Right lobe of liver (tissue), 6 donors: Measurements from ENCODE around the gene TYMS. TPM values are rescaled to one million over a fixed set of nuclear protein-coding genes. Genes with fewer than 3 reads are reported as not detected.

Experiments
- ATAC-seq, 4 donors: fragments of 200-7000 bp; cut with Tn5 transposase; one replicate each; pipeline ENCODE4 v1.9.1; 2020; ENCODE audit warnings: mild to moderate bottlenecking in 4 of 4, moderate library complexity in 4 of 4
- DNase-seq, 3 donors: peaks; one replicate each; pipeline ENCODE4 v3.0.0-alpha.2; 2020
- H3K27ac ChIP-seq, 3 donors: fragments of 200-600 bp; one replicate each; pipeline ENCODE4 v1.8.0; 2022
- H3K27me3 ChIP-seq, 2 donors: fragments of 200-600 bp; one replicate each; pipeline ENCODE4 v1.8.0; 2022
- H3K36me3 ChIP-seq, 4 donors: fragments of 200-600 bp; sonication (generic) in 1 of 4; one replicate each; pipeline versions ENCODE4 v1.5.1 to v1.8.0; 2017 to 2022; ENCODE audit warnings: control low read depth in 1 of 4
- H3K4me1 ChIP-seq, 4 donors: fragments of 200-600 bp; sonication (generic) in 1 of 4; one replicate each; pipeline versions ENCODE4 v1.5.1 to v1.8.0; 2017 to 2022; ENCODE audit warnings: control low read depth in 1 of 4
- H3K4me3 ChIP-seq, 3 donors: fragments of 200-600 bp; one replicate each; pipeline ENCODE4 v1.8.0; 2022
- H3K9me3 ChIP-seq, 4 donors: fragments of 200-600 bp; sonication (generic) in 1 of 4; one replicate each; pipeline versions ENCODE4 v1.5.1 to v1.8.0; 2017 to 2022; ENCODE audit warnings: control low read depth in 1 of 4
- CTCF ChIP-seq, 4 donors: fragments of 200-600 bp in 3 of 4; fragments of 450-650 bp in 1 of 4; IDR thresholded peaks; one replicate each; pipeline versions ENCODE4 v1.5.1 to v1.8.0; 2016 to 2022; ENCODE audit warnings: antibody characterized with exemption in 4 of 4, mild to moderate bottlenecking in 2 of 4
- POLR2A ChIP-seq: fragments of 450-650 bp; IDR thresholded peaks from one replicate; pipeline ENCODE4 v1.6.1; 2017; ENCODE audit warnings: antibody characterized with exemption, mild to moderate bottlenecking
- WGBS: methylation state at CpG from one replicate; pipeline ENCODE4 v1.1.6; 2018; ENCODE audit warnings: low coverage, low lambda C conversion rate; ENCODE audit not compliant: insufficient coverage; ENCODE audit errors: missing lambda C conversion rate; 5-methylcytosine and 5-hydroxymethylcytosine counted together
- intact Hi-C, 2 donors: fragments of 100-400 bp; cut with DNase I; formaldehyde crosslinking; loops; one replicate each; pipeline versions ENCODE4 v1.11.2 to v1.14.1; 2022
- total RNA-seq, 6 experiments: library from RNA; depleted of rRNA in 2 of 6; stranded (reverse); fragments of >200 nt in 2 of 6; fragmentation: NEBNext Ultra II Directional in 3 of 6; extraction: Animal tissue kit (Norgen Biotek cat#: 25700) in 3 of 6; gene quantifications; one replicate each; pipeline versions ENCODE4 v1.1.0 to v1.2.4, GENCODE V29; 2016 to 2023
- donor health status: DM: no; HTN: yes; CAD: no.
- donor health status: DM: no; HTN: no; CAD: no.
- donor health status: DM: no; HTN: no; CAD: no.
- donor health status: DM: no; HTN: yes; CAD: no.
- donor health status: DM: no; HTN: yes; CAD: no.

The TYMS gene
- total RNA-seq, 6 experiments from 2014 or later = 1.1 to 14.9 (median 4.2) TPM

DNA sequence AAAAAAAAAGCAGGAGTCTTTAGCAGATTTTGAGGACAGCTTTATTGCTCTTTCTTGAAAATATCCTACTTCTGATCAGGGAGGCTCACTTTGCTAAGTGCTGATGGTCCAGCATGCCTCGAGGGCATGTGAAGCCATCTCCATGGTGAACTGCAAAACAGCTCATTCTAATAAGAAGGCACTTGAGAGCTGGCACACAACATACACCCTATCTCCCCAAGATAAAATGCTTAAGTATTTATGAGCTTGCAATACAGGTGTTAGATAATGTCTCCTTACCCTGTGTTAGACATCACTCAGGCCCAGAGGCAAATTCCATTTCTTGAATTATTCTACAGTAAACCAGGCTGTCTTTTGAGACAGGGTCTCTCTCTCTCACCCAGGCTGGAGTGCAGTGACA, 52.3 kb downstream of the TYMS start:
- Histone ChIP-seq H3K27ac (no peak overlapping the region), H3K9me3 (no peaks in the 10 kb centered on the region), H3K4me1 (peaks cover 0 to 7% (median 0%) of the 10 kb centered on the region in 4 donors), H3K36me3 (peaks cover 0 to 15% (median 6%) of the 10 kb centered on the region in 4 donors), H3K27me3 (no peaks in the 10 kb centered on the region), H3K4me3 (no peak overlapping the region)
- ATAC-seq (no peak), DNase-seq (no peak)
- no peak for TF ChIP-seq CTCF (IDR thresholded peaks at IDR 0.05)
- no peak for TF ChIP-seq POLR2A
- 80% methylated on average over 1 of the region's 1 CpG for WGBS
- intact Hi-C loops = no loop called here

DNA sequence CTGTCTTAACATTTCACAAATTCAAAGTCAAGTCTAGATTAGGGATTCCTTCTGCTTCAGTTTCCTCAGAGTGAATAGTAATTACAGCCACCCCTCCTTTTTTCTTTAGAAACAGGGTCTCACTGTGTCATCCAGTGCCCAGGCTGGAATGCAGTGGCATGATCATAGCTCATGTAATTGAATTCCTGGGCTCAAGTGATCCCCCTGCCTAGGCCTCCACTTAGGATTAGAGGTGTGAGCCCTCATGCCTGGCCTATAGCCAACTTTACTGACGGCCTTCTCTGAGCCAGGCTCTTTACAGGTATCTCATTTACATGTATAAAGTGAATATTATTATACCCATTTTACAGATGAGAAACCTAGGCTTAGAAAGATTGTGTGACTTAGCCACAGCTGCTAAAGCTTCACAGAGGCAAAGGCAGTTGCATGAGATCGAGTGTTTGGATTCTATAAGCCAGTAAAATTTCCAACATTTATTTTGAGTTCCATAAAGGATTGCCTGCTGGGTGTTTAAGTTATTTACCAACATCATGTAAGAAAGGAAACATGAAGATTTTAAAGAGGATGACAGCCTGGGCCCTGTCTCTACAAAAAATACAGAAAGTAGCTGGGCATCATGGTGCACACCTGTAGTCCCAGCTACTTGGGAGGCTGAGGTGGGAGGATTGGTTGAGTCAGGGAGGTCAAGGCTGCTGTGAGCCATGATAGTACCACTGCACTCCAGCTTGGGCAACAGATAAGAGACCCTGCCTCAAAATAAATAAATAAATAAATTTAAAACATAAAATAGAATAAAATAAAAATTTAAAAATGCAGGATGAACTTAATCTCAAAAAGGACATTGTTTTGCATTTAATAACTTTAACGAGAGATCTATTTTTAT, 53.2 kb downstream of the TYMS start:
- Histone ChIP-seq H3K27me3 (no peaks in the 10 kb centered on the region), H3K4me3 (peak overlapping the region in 2 of 3 donors; percentile 53 to 69), H3K4me1 (peaks cover 0 to 7% (median 0%) of the 10 kb centered on the region in 4 donors), H3K27ac (peak overlapping the region in 2 of 3 donors; percentile 84 to 95), H3K36me3 (peaks cover 0 to 7% (median under 1%) of the 10 kb centered on the region in 4 donors), H3K9me3 (no peaks in the 10 kb centered on the region)
- intact Hi-C loops = no loop called here
- 69% methylated on average over 3 of the region's 3 CpGs for WGBS
- ATAC-seq = no peak
- no peak for TF ChIP-seq POLR2A
- no peak for TF ChIP-seq CTCF (IDR thresholded peaks at IDR 0.05)
- no peak for DNase-seq

DNA sequence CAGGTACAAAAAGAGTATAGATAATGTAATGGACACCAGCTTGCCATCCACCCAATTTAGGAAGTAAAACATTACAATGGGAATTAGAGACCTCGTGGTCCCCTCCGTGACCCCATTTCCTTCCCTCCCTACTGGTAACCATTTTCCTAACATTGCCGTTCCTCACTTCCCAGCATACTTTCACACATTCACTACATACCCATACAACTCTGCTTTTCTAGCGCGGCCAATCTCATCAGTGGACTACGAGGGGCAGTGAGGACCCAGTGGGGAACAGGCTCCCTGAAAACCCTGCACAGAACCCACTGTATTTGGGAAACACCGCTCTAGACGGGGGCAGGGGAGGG, 53.8 kb downstream of the TYMS start:
- ATAC-seq (peak in 1 of 4 donors; percentile 2), DNase-seq (no peak)
- H3K4me3 ChIP-seq = peak overlapping the region; percentile 53 to 69 (median 60)
- no peak for TF ChIP-seq CTCF (IDR thresholded peaks at IDR 0.05)
- no peak for TF ChIP-seq POLR2A
- H3K27me3 ChIP-seq = no peaks in the 10 kb centered on the region
- peak overlapping the region; percentile 84 to 95 (median 90) for H3K27ac ChIP-seq
- H3K4me1 ChIP-seq = peaks cover 0 to 7% (median 0%) of the 10 kb centered on the region in 4 donors
- no peaks in the 10 kb centered on the region for H3K9me3 ChIP-seq
- intact Hi-C loops = no loop called here
- WGBS = 18% methylated on average over 8 of the region's 8 CpGs
- peaks cover 0 to 2% (median 0%) of the 10 kb centered on the region in 4 donors for H3K36me3 ChIP-seq

- peak; percentile 67 to 75 (median 69) for ATAC-seq
- H3K4me1 ChIP-seq = peaks cover 0 to 10% (median 0%) of the 10 kb centered on the region in 4 donors
- H3K9me3 ChIP-seq = no peaks in the 10 kb centered on the region
- intact Hi-C loops = no loop called here
- no peaks in the 10 kb centered on the region for H3K36me3 ChIP-seq
- peak; percentile 78 to 90 (median 86) for DNase-seq
- TF ChIP-seq CTCF (IDR thresholded peaks at IDR 0.05) (peak in 2 of 4 donors; percentile 10 to 15), POLR2A (no peak)
- 0% methylated on average over 24 of the region's 42 CpGs for WGBS
- H3K27ac ChIP-seq = peak overlapping the region; percentile 84 to 95 (median 90)
- H3K4me3 ChIP-seq = peak overlapping the region; percentile 53 to 69 (median 60)
- no peaks in the 10 kb centered on the region for H3K27me3 ChIP-seq
Measured at GRCh38 chr18:711657-712400, 54.4 kb downstream of the TYMS start.
